NOMO-1 treated with DMSO at 0.1 percent for 48 hours (cell line): ENCODE measurements around the gene ST6GALNAC6.

Experiments
- DNase-seq: peaks from one replicate; lab custom pipeline; 2025; ENCODE audit not compliant: unreplicated experiment; lab: John Stamatoyannopoulos, UW

The ST6GALNAC6 gene

DNA sequence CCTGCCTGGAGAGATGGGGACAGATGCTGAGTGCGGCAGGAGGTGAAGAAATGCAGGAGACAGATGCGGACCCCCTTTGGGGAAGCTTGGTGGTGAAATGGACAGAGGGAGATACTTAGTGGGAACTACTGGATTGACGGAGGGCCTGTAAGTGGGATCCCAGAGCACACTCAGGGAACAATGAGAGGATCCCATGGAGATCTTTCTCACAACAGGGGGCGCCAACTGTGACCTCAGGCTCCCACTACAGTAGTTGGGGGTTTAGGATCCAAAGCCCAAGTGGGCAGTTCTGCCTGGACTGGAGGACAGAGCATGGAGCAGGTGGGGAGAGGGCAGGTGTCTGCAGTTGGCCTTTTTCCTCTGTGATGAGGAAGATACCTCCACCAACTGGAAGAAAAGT is 34.8 kb upstream of the ST6GALNAC6 start:
- DNase-seq: no peak

DNA sequence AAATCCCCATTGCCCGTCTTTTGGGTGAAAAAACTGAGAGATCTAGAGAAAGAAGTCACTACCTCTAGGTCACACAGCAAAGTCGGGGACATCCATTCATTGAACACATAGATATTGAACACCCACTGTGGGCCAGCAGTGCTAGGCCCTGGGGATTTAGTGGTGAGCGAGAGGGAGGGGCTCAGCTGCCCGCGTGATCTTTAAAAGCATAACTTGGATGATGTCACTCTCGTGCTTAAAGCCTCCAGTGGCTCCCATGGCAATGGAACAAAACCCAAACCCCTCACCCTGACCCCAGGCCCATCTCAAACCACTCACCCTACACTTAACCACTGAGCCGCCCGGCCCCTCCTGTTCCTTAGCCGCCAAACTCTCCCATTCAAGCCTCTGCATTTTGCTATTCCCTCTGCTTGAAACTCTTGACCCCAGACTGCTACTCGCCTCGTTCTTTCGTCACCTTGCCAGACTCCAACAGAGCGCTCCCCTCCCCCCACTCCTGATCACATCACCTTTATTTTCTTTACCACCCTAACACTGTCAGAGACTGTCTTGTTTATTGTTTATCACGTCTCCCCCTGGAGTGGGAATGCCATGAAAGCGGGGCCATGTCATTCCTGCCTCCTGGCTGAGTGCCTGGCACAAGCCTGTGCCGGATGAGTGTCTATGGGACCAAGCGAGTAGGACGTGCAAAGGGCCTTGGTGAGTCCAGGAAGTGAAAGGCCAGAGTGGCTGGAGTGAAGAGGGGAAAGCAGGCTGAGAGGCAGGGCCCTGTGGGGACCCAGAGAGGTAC is 31.9 kb upstream of the ST6GALNAC6 start:
- DNase-seq: no peak

DNA sequence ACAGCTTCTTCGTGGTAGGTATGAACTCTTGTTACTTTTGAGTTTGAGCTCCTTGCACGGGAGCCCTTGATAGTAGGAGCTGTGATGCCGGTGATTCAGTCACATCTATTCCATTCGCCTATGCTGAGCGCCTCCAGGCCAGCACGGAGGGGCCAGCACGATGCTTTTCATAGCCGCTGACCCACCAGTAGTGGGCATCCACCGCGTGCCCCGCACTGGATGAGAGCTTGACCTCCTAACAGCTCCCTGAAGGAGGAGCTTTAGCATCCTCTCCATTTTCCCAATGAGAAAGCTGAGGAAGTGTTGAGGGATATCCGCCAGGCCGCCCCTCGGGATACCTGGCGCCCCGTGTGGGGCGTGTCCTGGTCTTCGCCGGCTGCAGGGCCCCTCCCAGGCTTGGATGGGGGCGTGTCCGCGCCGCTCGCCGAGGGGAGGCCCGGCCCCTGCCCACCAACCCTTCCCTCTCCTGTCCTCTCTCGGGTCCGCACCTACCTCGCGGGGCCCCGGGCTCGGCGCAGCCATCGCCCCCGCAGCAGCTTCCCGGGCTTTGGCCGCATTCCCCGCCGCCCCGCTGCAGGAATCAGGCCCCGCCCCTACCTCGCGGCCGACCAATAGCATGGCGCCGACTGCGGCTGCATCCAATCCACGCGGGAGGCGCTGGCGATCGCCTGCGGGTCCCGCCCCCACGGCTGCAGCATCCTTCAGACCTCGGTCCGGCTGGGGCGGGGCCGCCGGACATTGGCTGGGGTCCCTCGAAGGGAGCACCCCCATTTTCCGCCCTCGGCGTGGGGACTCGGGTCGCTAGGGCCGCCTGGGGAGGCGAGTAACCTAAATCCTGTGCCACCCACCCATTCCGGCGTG is 31.1 kb upstream of the ST6GALNAC6 start, which contains the start of gene PIP5KL1:
Gene PIP5KL1 (minus strand): TSS at position 547 of the 861 bp plus-strand sequence. CDS start 25 bp downstream, at position 522.
- DNase-seq: peak; percentile 42

DNA sequence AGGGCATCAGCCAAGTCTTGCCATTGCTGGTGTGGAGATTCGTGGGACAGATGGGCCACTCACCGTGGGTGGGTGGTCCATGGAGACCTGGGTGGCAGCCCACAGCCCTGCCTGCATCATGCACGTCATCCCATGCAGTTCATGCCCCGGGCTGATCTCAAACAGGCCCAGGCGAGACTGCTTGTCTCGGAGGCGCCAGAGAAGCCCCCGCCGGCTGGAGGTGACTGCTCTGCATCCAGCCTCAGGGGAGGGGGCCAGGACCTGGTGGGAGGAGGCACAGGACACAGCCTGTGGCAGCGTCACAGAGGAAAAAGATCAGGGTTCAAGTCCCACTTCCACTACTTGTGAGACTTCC is 30.2 kb upstream of the ST6GALNAC6 start:
- no peak for DNase-seq

DNA sequence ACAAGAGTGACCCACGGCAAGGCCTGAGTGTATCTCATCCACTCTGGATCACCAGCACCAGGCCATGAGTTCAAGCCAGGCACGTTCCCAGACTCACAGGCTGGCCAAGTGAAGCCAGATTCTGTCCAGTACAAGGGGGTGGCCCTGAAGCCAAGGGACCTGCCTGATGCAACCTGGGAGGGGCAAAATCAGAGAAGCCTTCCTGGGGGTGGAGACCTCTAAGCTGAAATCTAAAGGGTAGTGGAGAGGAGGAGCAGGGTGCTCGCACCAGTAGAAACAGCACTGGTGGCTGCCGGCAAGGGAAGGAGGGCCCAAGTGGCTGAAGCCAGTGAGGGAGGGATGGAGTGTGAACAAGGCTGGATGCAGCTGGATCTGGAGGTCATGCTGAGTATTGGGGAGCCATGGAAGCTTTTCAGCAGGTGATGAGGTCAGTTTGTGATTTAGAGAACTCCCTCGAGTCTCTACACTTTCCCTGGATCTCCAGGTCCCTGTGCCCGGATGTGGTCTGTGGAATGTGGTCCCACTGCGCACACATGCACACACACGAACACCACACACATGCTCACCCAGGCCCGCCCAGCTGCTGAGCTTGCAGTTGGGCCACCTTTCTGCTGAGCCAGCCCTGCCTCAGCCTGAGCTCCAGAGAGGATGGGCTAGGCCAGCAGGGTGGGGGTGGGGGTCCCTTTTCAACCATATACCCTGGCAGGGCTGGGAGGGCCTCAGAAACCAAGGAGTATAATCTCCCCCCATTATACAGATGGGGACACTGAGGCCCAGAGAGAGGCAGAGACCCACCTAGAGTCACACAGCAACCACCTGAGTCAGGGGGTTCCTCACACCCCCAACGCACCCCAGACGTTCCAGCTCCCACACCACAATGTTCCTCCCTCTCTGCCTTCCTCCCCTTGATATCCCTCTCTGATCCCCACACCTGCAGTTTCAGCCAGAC is 29.5 kb upstream of the ST6GALNAC6 start:
- DNase-seq: no peak

DNA sequence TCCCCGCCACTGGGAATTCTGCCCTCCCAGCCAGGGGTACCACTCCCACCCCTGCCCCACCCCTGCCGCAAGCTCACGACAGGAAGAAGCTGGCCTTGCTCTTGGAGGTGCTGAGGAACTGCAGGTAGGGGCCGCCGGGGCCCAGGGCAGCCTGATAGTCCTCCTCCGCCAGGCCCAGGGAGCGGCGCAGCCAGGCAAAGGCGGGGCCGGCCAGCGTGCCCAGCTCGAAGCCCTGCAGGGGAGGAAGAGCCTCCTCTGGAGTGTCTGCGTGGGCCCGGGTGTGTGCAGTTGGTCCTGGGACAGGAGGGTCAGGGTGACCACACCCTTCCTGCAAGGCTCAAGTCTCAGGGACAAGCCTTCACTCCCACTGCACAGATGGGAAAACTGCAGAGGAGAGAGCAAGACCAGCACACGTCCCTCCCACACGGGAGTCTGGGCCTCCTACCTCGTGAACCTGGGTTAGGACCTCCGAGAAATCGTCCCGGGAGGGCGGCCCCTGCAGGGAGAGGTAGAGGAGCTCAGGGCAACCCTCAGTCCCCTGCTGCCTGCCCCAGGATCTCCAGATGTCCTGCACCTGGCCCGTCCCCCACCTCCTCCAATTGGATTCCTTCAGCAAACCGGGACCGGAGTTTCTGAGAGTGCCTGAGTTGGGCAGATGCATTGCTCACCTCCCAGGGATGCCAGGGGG is 28.7 kb upstream of the ST6GALNAC6 start:
- no peak for DNase-seq

DNA sequence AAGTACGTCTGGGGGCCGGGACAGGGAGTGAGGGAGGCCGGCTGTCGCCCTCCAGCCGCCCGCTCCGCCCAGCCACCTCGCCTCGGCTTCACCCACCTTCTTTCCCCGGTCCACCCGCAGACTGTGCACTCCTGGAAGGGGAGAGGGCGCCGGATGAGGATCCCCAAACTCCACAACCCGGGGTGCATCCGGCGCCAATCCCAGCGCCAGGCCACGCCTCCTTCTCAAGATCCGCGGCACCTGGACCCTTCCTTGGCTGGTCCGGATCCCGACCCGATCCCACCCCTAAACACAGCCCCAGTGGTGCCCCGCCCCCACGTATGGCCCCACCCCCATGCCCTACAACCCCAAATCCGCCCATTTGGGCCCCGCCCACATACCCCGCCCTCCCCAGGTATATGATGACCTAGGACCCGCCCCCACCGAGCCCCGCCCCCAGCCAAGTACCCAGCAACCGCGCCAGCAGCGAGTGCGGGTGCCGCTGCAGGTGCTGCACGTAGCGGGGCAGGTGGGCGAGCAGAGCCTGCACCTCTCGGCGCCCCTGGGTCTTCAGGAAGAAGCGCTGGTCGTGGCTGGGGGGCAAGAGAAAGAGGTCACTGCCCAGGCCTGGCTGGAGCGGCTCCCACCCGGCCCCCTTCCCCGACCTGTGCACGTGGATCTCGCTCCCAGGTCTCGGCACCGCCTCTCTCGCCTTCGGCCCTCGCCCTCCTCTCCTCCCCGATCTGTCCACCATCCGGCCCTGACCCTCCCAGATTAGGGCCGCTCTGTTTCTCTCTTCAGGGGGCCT is 28.0 kb upstream of the ST6GALNAC6 start:
- DNase-seq: no peak

DNA sequence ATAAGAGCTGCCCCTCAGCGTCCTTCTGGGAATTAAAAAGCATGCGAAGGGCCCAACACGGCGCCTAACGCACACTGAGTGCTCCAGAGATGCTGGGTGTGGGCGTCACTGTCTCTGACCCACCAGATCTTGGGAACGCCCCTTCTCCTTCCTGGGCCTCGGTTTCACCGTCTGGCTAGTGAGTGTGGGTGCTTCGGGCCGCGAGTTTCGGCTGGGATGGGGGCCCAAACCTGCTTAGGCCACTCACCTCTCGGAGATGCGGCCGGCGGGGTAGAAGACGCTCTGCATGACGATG is 27.4 kb upstream of the ST6GALNAC6 start:
- no peak for DNase-seq

DNA sequence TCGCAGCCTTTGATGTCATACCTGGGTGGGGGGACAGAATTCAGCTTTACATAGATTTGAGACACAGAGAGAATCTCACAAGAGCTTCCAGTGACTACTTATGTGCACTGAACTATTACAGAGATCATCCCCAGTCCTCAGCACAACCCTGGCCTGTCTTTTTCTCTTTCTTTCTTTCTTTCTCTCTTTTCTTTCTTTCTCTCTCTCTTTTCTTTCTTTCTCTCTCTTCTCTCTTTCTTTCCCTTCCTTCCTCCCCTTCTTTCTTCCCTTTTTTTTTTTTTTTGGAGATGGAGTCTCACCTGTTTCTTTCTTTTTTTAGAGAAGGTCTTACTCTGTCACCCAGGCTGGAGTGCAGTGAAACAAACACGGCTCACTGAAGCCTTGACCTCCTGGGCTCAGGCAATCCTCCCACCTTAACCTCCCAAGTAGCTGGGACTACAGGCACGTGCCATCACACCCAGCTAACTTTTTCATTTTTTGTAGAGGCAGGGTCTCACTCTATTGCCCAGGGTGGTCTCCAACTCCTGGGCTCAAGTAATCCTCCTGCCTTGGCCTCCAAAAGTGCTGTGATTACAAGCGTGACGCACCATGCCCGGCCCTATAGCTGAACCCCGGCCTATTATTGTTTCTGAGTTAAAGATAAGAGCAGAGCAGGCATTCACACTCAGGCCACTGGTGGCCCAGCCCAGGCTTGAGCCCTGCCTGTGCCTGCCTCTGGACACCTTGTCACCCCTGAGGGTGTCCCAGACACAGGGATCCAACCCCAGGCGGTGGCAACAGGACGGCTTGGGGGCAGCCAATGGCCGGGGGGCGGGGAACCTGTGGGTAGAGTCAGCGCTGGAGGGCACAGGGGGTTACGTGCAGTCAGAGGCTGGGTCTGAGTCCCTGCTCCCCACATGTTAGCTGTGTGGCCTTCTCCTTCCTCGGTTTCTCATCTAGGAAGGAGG is 26.8 kb upstream of the ST6GALNAC6 start:
- DNase-seq: no peak

DNA sequence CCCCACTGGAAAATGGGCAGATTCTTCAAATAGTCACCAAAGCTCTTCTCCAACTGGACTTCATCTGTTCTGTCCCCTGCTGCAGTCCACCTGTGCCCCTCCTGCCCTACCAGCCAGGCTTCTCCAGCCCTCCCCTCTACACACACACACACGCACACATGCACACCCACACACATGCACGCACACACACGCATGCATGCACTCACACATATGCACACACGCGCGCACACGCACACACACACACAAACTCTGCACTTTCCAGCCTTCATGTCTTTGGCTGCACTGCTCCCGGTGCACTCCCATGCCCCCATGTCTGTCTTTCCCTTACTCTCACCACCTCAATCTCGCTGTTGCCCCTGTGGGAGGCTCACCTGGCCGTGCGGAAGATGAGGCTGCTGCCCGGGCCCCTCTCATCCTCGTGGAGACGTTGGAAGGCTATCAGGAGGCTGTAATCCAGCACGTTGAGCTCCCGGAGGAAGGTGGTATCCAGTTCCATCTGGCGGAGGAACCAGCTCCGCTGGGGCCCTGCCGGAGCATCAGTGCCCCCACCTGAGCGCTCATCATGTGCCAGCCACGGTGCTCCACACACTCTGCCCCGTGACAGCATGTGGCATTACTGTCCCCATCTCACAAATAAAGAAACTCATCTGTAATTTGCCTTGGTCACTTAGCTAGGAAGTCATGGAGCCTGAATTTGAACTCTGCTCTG is 25.5 kb upstream of the ST6GALNAC6 start:
- DNase-seq: no peak

DNA sequence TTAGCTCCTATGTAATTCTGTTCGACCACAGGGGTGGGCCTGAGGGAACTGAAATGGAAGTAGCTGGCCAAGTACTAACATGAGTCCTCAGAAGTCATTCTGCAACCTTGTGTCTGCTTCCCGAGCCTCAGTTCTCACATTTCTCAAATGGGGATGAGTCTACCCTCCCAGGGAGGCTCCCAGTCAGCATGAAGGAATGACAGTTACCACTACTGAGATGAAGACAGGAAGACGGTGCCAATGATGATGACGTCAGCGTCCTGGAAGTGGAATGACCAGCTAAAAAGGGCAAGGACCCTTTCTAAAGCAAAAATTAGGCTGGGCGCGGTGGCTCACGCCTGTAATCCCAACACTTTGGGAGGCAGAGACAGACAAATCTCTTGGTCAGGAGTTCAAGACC is 24.4 kb upstream of the ST6GALNAC6 start:
- DNase-seq: no peak

DNA sequence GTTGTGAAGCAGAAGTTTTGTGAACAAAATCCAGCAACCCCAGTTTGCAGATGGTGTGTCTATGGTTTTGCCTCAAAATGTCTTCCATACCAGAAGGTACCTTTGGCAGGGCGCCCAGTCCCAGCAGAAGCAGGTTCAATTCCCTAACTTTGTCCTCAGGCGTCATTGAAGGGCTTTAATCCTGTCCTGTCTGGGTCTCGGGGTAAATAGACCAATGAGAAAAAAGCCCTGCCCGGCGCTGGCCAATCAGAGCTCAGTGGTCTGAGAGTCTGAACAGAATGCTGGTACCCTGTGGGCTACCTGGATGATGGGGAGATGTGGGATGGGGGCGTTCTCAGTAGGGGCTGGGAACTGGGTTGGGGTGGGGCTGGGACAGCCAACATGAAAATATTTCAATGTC is 23.6 kb upstream of the ST6GALNAC6 start:
- no peak for DNase-seq

DNA sequence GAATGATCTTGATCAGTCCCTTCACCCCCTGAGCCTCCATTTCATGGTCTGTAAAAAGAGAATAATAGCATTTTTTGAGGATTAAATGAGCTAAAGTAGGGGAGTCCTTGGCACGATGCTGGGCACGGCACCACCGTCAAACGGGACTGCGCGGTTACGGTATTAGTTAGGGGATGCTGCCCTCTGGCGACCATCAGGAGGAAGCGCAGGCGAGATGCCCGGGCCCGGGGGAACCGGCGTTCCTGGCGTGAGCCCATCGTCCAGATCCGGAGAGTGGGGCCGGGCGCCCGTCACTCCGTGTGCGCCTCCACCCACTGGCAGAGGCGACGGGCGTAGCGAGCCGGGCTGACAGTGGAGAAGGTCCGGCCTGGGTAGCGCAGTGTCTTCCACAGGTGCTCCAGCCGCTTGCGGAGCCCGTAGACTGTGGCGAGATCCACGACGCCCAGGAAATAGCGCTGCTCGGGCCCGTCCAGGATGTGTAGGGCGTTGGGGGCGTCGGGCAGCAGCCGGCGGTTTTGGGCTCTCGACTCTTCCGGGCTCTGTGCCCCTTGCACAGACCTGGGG is 22.2 kb upstream of the ST6GALNAC6 start:
- peak; percentile 38 for DNase-seq

DNA sequence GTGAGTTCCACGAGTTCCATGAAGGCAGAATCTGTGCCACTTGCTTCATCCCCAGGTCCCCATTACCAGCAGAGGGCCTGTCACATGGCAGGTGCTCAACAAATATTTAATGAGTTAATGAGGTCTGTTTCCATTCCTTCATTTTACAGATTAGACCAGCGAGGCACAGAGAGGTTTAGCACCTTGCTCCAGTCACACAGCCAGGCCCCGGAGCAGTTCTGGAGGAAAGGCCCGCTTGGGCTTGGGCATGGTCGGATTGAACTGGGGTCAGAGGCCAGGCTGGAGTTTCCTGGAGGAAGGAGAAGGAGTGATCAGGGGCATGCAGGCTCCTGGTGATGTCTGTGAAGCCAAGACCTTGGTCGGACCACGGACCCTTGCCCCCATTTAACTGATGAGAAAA is 21.4 kb upstream of the ST6GALNAC6 start:
- no peak for DNase-seq

DNA sequence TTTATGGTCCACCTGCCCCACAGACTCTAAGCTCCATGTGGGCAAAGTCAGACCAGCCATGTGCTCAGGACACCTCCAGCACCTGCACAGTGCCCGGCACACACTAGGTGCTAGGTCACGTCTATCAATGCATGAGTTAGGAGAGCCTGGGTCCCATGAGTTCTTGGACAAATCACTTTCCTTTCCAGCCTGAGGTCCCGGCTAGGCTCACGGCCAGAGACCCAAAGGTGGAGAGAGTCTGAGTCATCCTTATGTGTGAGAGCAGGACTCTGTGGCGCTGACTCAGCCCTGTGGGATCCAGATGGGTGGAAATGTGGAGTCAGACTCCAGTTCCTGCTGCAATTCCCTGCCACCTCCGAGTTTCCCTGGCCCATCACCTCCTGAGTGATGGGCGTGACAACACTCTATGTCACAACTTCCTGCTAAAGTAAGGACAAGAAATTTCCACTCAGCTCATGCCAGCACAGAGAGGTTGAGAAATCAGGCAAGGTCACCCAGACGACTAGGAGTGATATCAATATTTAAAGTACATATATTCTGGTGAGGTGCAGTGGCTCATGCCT is 19.9 kb upstream of the ST6GALNAC6 start:
- peak; percentile 50 for DNase-seq

DNA sequence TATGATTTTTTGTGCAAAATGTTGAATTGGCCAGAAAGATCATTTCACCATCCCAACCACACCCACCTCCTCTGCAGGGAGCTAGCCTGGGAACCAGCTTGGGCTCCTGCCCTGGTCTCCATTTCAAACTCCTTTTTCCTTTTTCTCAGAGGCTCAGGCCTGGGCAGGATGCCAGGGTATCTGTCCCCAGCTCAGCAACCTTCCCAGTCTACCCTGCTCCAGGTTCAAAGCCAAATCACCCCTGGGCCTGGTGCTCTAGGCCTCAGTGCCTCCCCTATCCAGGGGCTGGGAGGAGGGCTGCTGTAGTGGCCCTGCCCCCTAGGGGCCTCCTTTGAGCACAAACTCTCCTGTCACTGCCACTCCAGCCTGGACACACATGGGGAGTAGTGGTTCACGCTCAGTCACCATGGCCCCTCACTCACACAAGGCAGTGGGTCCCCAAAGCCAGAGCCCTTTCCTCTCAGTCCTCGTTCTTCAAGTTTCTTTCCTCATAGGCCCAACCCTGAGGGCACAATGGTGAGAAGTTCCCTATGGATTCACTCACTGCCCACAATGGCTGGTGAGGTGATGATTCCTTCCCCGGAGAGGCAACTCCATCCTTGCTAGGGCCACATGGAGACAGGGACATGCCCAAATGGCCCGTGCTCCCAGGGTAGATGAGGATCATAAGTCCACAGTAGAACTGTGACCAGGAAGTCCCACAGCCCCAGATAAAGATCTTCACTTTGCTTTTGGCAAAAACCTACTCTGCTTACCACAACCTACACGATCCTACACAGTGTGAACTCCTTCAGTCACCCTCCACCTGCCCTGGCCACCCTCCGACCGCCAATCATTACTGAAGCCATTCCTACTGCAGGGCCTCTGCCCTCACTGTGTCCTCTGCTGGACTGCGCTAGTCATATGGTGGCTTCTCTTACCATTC is 19.0 kb upstream of the ST6GALNAC6 start:
- no peak for DNase-seq

DNA sequence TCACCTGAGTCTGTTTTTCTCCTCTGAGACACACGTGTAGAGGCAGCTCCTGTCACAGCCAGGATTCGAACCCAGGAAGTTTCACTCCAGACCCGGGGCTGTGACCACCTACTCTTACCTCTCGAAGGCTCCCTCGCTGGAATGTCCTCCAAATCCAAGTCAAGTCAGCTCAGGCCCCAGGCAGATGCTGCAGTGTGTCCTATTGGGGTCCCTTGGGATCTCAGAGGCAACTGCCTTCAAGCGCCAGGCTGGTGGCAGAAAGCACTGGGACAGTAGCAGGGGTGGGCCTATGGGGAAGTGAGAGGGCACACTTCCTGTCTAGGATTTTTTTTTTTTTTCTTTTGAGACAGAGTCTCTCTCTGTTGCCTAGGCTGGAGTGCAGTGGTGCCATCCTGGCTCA is 18.2 kb upstream of the ST6GALNAC6 start:
- DNase-seq: peak; percentile 20
